ENCODE measurements around the gene CAMK1D.

CAMK1D gene

GRCh38 chr10:12838995-12839927, 489.9 kb downstream of the CAMK1D start:
- TF ChIP-seq CTCF (IDR thresholded peaks at IDR 0.05; ENCODE audit: low read depth, low read length), result no peak
- in situ Hi-C loops (cut with HindIII; ENCODE audit: low sequenced_read_pairs), result no loop called here
- H3K4me3 ChIP-seq (ENCODE audit: low read depth, low read length), result no peak overlapping the region

GRCh38 chr10:12839941-12840611, 490.7 kb downstream of the CAMK1D start:
- in situ Hi-C loops (cut with HindIII; ENCODE audit: low sequenced_read_pairs), result no loop called here
- no peak overlapping the region for H3K4me3 ChIP-seq (ENCODE audit: low read depth, low read length)
- TF ChIP-seq CTCF (IDR thresholded peaks at IDR 0.05; ENCODE audit: low read depth, low read length), result no peak
- peak; percentile 32 for DNase-seq (ENCODE audit: low read depth, low spot score)

More at GRCh38 chr10:12838995-12839927, 489.9 kb downstream of the CAMK1D start:
- DNase-seq (ENCODE audit: low read depth, low spot score), result no peak

- in situ Hi-C loops (cut with HindIII; ENCODE audit: low sequenced_read_pairs), result no loop called here
- TF ChIP-seq CTCF (IDR thresholded peaks at IDR 0.05; ENCODE audit: low read depth, low read length), result no peak
Observed at GRCh38 chr10:12841426-12841825, 492.1 kb downstream of the CAMK1D start.

GRCh38 chr10:12841826-12842225, 492.5 kb downstream of the CAMK1D start:
- TF ChIP-seq CTCF (IDR thresholded peaks at IDR 0.05; ENCODE audit: low read depth, low read length), result no peak
- H3K4me3 ChIP-seq (ENCODE audit: low read depth, low read length), result no peak overlapping the region

More at GRCh38 chr10:12841426-12841825, 492.1 kb downstream of the CAMK1D start:
- no peak for DNase-seq (ENCODE audit: low read depth, low spot score)
- H3K4me3 ChIP-seq (ENCODE audit: low read depth, low read length), result no peak overlapping the region

GRCh38 chr10:12842310-12842709, 493.0 kb downstream of the CAMK1D start:
- in situ Hi-C loops (cut with HindIII; ENCODE audit: low sequenced_read_pairs), result no loop called here
- H3K4me3 ChIP-seq (ENCODE audit: low read depth, low read length), result no peak overlapping the region
- no peak for DNase-seq (ENCODE audit: low read depth, low spot score)
- TF ChIP-seq CTCF (IDR thresholded peaks at IDR 0.05; ENCODE audit: low read depth, low read length), result no peak

More at GRCh38 chr10:12841826-12842225, 492.5 kb downstream of the CAMK1D start:
- DNase-seq (ENCODE audit: low read depth, low spot score), result no peak
- in situ Hi-C loops (cut with HindIII; ENCODE audit: low sequenced_read_pairs), result no loop called here

- TF ChIP-seq CTCF (IDR thresholded peaks at IDR 0.05; ENCODE audit: low read depth, low read length), result no peak
- in situ Hi-C loops (cut with HindIII; ENCODE audit: low sequenced_read_pairs), result no loop called here
- DNase-seq (ENCODE audit: low read depth, low spot score), result no peak
- H3K4me3 ChIP-seq (ENCODE audit: low read depth, low read length), result no peak overlapping the region
Observed at GRCh38 chr10:12843296-12843945, 494.1 kb downstream of the CAMK1D start.

Data from astrocyte of the spinal cord (primary cell).